K562 (cell line): ENCODE results near the gene RAD23B. TPM values are rescaled to one million over a fixed set of nuclear protein-coding genes. Genes with fewer than 3 reads are reported as not detected.

Experiments used
- ATAC-seq: fragments of 200-7000 bp; cut with Tn5 transposase; 3 replicates; pipeline ENCODE4 v1.9.1; 2020; ENCODE audit warnings: moderate library complexity
- BruUV-seq: library from RNA; stranded (reverse); fragments of 400-500 nt; replicated peaks from 2 replicates; lab custom pipeline; 2021; lab: Mats Ljungman, UMichigan
- CTCF ChIA-PET: fragments of 300-600 bp; formaldehyde crosslinking; extraction: SDS; loops from one replicate; lab custom pipeline; 2021; ENCODE audit warnings: low intra/inter-chr PET ratio; lab: Yijun Ruan, JAX
- POLR2A ChIA-PET: fragments of 300-600, 350-650 bp; sonication (Branson Sonifier 250); formaldehyde crosslinking; extraction: SDS; loops from one replicate; lab custom pipeline; 2021; ENCODE audit warnings: antibody characterized with exemption, inconsistent platforms; lab: Yijun Ruan, JAX
- DNase-seq, 4 experiments: peaks; one replicate each; pipeline versions ENCODE4 v3.0.0 to v3.0.0-alpha.2; 2011 to 2018; ENCODE audit warnings: low spot score in 3 of 4, mixed read lengths in 3 of 4; ENCODE audit errors: extremely low read depth in 1 of 4
- FAIRE-seq: peaks from 2 replicates; lab custom pipeline; 2011; peaks lifted over from hg19 to GRCh38; lab: Jason Lieb, UNC
- H2AFZ ChIP-seq: 2 replicates; pipeline ENCODE4 v1.6.0; 2011; ENCODE audit warnings: low read depth, low read length, control low read depth, inconsistent platforms
- H3K27ac ChIP-seq: fragments of 200-600 bp; 3 replicates; pipeline ENCODE4 v1.8.0; 2011; ENCODE audit warnings: low read depth, mild to moderate bottlenecking, control low read depth, inconsistent platforms, low read length, moderate library complexity, mixed read lengths; ENCODE audit errors: extremely low read depth
- H3K27me3 ChIP-seq, 2 experiments: fragments of 300-600 bp in 1 of 2; 2 replicates in 1 of 2; 3 replicates in 1 of 2; pipeline versions ENCODE4 v1.6.0 to v1.8.0; 2011; ENCODE audit warnings: inconsistent platforms in 2 of 2, low read length in 2 of 2, mild to moderate bottlenecking in 1 of 2, mixed read lengths in 1 of 2, moderate library complexity in 1 of 2; ENCODE audit not compliant: control insufficient read depth in 2 of 2, insufficient read depth in 2 of 2
- H3K36me3 ChIP-seq: fragments of 300-600 bp; 3 replicates; pipeline ENCODE4 v1.8.0; 2011; ENCODE audit warnings: mild to moderate bottlenecking, low read length, inconsistent platforms; ENCODE audit not compliant: control insufficient read depth, insufficient read depth
- H3K4me1 ChIP-seq, 2 experiments: fragments of 200-600 bp in 1 of 2; replicated peaks in 1 of 2; 2 replicates in 1 of 2; 3 replicates in 1 of 2; pipeline versions ENCODE4 v1.5.1 to v1.8.0; 2011; ENCODE audit warnings: inconsistent platforms in 2 of 2, low read length in 2 of 2, mild to moderate bottlenecking in 1 of 2, mixed read lengths in 1 of 2, moderate library complexity in 1 of 2; ENCODE audit not compliant: control insufficient read depth in 2 of 2, insufficient read depth in 2 of 2
- H3K4me2 ChIP-seq: 2 replicates; pipeline ENCODE4 v1.6.1; 2011; ENCODE audit warnings: low read length, control low read depth, inconsistent platforms, mixed read lengths; ENCODE audit not compliant: insufficient read depth
- H3K4me3 ChIP-seq: fragments of 200-600 bp; sonication (generic), shearing (Covaris generic); 2 replicates; pipeline ENCODE4 v1.5.1; 2016; ENCODE audit warnings: control low read depth, inconsistent platforms
- H3K79me2 ChIP-seq: fragments of 200-600 bp; 3 replicates; pipeline ENCODE4 v1.8.0; 2011; ENCODE audit warnings: low read length, inconsistent platforms; ENCODE audit not compliant: control insufficient read depth, insufficient read depth
- H3K9ac ChIP-seq, 2 experiments: 2 replicates each; pipeline versions ENCODE4 v1.6.0 to v1.6.1; 2011; ENCODE audit warnings: low read depth in 2 of 2, low read length in 2 of 2, control low read depth in 1 of 2, inconsistent platforms in 1 of 2, mild to moderate bottlenecking in 1 of 2, mixed read lengths in 1 of 2; ENCODE audit not compliant: insufficient read depth in 1 of 2
- H3K9me1 ChIP-seq: one replicate; pipeline ENCODE4 v1.6.0; 2011; ENCODE audit warnings: inconsistent platforms, mild to moderate bottlenecking, low read length, moderate library complexity; ENCODE audit not compliant: control insufficient read depth, insufficient read depth
- H3K9me3 ChIP-seq: replicated peaks from 2 replicates; pipeline ENCODE4 v1.5.1; 2011; ENCODE audit warnings: low read depth, low read length, inconsistent platforms; ENCODE audit not compliant: control insufficient read depth, insufficient read depth
- H4K20me1 ChIP-seq: replicated peaks from 2 replicates; pipeline ENCODE4 v1.6.1; 2011; ENCODE audit warnings: low read length, inconsistent platforms, mixed read lengths; ENCODE audit not compliant: control insufficient read depth, insufficient read depth
- CTBP1 ChIP-seq: fragments of 450-650 bp; IDR thresholded peaks from 2 replicates; pipeline ENCODE4 v1.6.1; 2016; ENCODE audit warnings: borderline replicate concordance
- DPF2 ChIP-seq: fragments of 450-650 bp; IDR thresholded peaks from 2 replicates; pipeline ENCODE4 v1.6.1; 2016
- EHMT2 ChIP-seq: fragments of 450-650 bp; IDR thresholded peaks from 2 replicates; pipeline ENCODE4 v1.6.1; 2018; ENCODE audit warnings: antibody characterized with exemption
- EP400 ChIP-seq: fragments of 450-650 bp; IDR thresholded peaks from 2 replicates; pipeline ENCODE4 v1.6.1; 2017; ENCODE audit warnings: antibody characterized with exemption, mild to moderate bottlenecking, moderate library complexity
- FOSL1 ChIP-seq: fragments of 200-800 bp; sonication (Bioruptor generic); conservative IDR thresholded peaks from 2 replicates; pipeline ENCODE4 v1.6.1; 2016; ENCODE audit warnings: missing genetic modification characterization, missing compliant biosample characterization
- FOXA3 ChIP-seq, 2 experiments: fragments of 450-650 bp in 1 of 2; sonication (generic) in 1 of 2; formaldehyde crosslinking; IDR thresholded peaks in 1 of 2; conservative IDR thresholded peaks in 1 of 2; 2 replicates each; pipeline versions ENCODE4 v1.4.0 to v1.8.0; 2020 to 2022; ENCODE audit warnings: mild to moderate bottlenecking in 2 of 2, missing genetic modification reagents in 1 of 2
- HDGF ChIP-seq: fragments of 450-650 bp; IDR thresholded peaks from 2 replicates; pipeline ENCODE4 v1.6.1; 2016
- HMBOX1 ChIP-seq: sonication (generic); IDR thresholded peaks from 2 replicates; pipeline ENCODE4 v1.6.1; 2016
- HNRNPLL ChIP-seq: fragments of 200-400 bp; formaldehyde crosslinking; IDR thresholded peaks from 2 replicates; pipeline ENCODE4 v1.6.1; 2017; ENCODE audit warnings: low read length, low read depth, mild to moderate bottlenecking; ENCODE audit not compliant: poor library complexity, severe bottlenecking
- MTA3 ChIP-seq: fragments of 450-650 bp; formaldehyde crosslinking; IDR thresholded peaks from 2 replicates; pipeline ENCODE4 v1.6.1; 2017; ENCODE audit warnings: mild to moderate bottlenecking, borderline replicate concordance
- NR2C1 ChIP-seq, 2 experiments: fragments of 450-650 bp; IDR thresholded peaks; 2 replicates each; pipeline ENCODE4 v1.6.1; 2017; ENCODE audit warnings: mild to moderate bottlenecking in 2 of 2, antibody characterized with exemption in 1 of 2, inconsistent platforms in 1 of 2, missing compliant biosample characterization in 1 of 2, missing genetic modification characterization in 1 of 2
- RAD21 ChIP-seq, 2 experiments: fragments of 250-450 bp in 1 of 2; fragments of 450-650 bp in 1 of 2; sonication (Bioruptor Pico) in 1 of 2; formaldehyde crosslinking in 1 of 2; IDR thresholded peaks in 1 of 2; conservative IDR thresholded peaks in 1 of 2; 2 replicates each; pipeline versions ENCODE4 v1.4.0 to v1.8.0; 2020 to 2022; ENCODE audit warnings: mild to moderate bottlenecking in 2 of 2, moderate library complexity in 1 of 2
- TAL1 ChIP-seq: fragments of 450-650 bp; IDR thresholded peaks from 2 replicates; pipeline ENCODE4 v1.6.1; 2016; ENCODE audit warnings: mild to moderate bottlenecking
- ZC3H11A ChIP-seq: IDR thresholded peaks from 2 replicates; pipeline ENCODE4 v1.6.1; 2012; ENCODE audit warnings: low read depth, low read length, improper control_type of control experiment
- ZNF24 ChIP-seq: fragments of 450-650 bp; IDR thresholded peaks from 2 replicates; pipeline ENCODE4 v1.6.1; 2016
- ZNF592 ChIP-seq: fragments of 450-650 bp; IDR thresholded peaks from 2 replicates; pipeline ENCODE4 v1.6.1; 2017; ENCODE audit warnings: antibody characterized with exemption, mild to moderate bottlenecking
- WGBS: fragments of 100-300 bp; shearing (Covaris generic); methylation state at CpG from one replicate; pipeline ENCODE4 v1.1.6; 2016; ENCODE audit warnings: low coverage, mixed read lengths; ENCODE audit not compliant: insufficient coverage; ENCODE audit errors: missing lambda C conversion rate; 5-methylcytosine and 5-hydroxymethylcytosine counted together
- in situ Hi-C: fragments of 300-500 bp; cut with MboI; formaldehyde crosslinking; loops from 4 replicates; pipeline ENCODE4 v1.15.0; 2018; ENCODE audit warnings: inconsistent platforms, mixed read lengths
- intact Hi-C: fragments of 100-400 bp; cut with micrococcal nuclease; formaldehyde crosslinking; loops from 2 replicates; pipeline ENCODE4 v1.14.2; 2022
- polyA plus RNA-seq, 8 experiments: library from polyadenylated mRNA; depleted of rRNA in 4 of 8; stranded (reverse) in 5 of 8; unstranded in 3 of 8; fragments of >200 nt; fragmentation: Nextera tagmentation in 2 of 8; fragmentation: Illumina TruSeq in 1 of 8; extraction: Ambion mirVana in 2 of 8; extraction: Trizol in 1 of 8; gene quantifications; 2 replicates each; pipeline versions ENCODE4 v1.2.1 to v1.2.3, GENCODE V29; 2011 to 2014; ENCODE audit warnings: inconsistent platforms in 1 of 8, missing spikeins in 1 of 8
- total RNA-seq, 7 experiments: library from RNA; depleted of rRNA in 6 of 7; stranded (reverse); fragments of >200 nt in 6 of 7; fragmentation: Illumina TruSeq in 2 of 7; extraction: Trizol in 2 of 7; gene quantifications; 2 replicates each; pipeline versions ENCODE4 v1.2.1 to v1.2.3, GENCODE V29; 2011 to 2021; ENCODE audit warnings: low replicate concordance in 1 of 7

The RAD23B gene
- total and polyA plus RNA-seq, 9 of the 15 experiments (the other 6 are each of a cell fraction or from before 2014, with no cell fraction given), result 14.5 to 184 (median 114) TPM

DNA sequence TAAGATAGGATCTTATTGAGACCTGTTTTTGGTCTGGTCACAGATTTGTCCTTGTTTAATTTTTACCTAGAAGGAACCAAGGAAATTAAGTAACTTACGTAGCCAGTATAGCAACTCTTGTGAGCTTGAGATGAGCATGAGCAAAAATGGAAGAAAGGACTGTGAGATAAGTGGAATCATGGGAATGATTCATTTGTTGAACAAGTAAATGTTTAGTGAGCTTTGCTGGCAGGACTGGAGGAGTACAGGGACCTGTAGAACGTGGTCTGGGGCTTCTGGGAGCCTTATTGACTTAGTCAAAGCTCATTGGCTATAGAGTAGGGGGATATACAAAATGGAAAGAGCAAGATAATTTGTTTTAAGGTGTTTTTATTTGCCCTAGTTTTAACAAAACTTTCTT lies 3.0 kb downstream of the RAD23B start:
- Histone ChIP-seq H3K9ac (peak overlapping the region in 1 of 2 experiments; percentile 98; a peak in 2 of 4 replicates), H3K4me3 (peak overlapping the region; percentile 98), H3K79me2 (peaks cover 83% of the 10 kb centered on the region), H4K20me1 (peaks cover 46% of the 10 kb centered on the region), H3K36me3 (peaks cover 29% of the 10 kb centered on the region), H3K27ac (peak overlapping the region; percentile 62), H3K9me3 (no peaks in the 10 kb centered on the region), H3K4me1 (peaks cover 3 to 28% of the 10 kb centered on the region in 2 experiments; a peak in 2 of 5 replicates), H3K27me3 (no peaks in the 10 kb centered on the region), H3K4me2 (peak overlapping the region; percentile 93), H3K9me1 (peaks cover 5% of the 10 kb centered on the region), H2AFZ (no peak overlapping the region)
- FAIRE-seq (no peak), DNase-seq (peak in 2 of 4 experiments; percentile 27 to 59), ATAC-seq (peak; percentile 5)
- WGBS, result 0% methylated on average over 2 of the region's 2 CpGs
- CTCF ChIA-PET, result no interaction called here
- TF ChIP-seq ZNF592 (peak; percentile 58; the same call in 1 of the 2 replicates), EHMT2 (0 out of 2 replicates have a peak, but pooled peaks have one; percentile 40), RAD21 (CRISPR knock-in tag; conservative IDR thresholded peaks at IDR 0.05 in 1 of 2, IDR thresholded peaks at IDR 0.05 in 1 of 2) (no peak), ZNF24 (peak; percentile 32; the same call in 1 of the 2 replicates), CTBP1 (no peak), FOSL1 (peak; percentile 39), FOXA3 (CRISPR knock-in tag; conservative IDR thresholded peaks at IDR 0.05 in 1 of 2, IDR thresholded peaks at IDR 0.05 in 1 of 2) (peak in 1 of 2 experiments; percentile 38; a peak in 2 of 4 replicates), HNRNPLL (peak; percentile 51), HDGF (0 out of 2 replicates have a peak, but pooled peaks have one; percentile 43), EP400 (0 out of 2 replicates have a peak, but pooled peaks have one; percentile 9), TAL1 (no peak), HMBOX1 (peak; percentile 50; the same call in 1 of the 2 replicates), NR2C1 (IDR thresholded peaks at IDR 0.05) (no peak), NR2C1 (tag; IDR thresholded peaks at IDR 0.05) (no peak), DPF2 (peak; percentile 25), MTA3 (no peak), ZC3H11A (no peak)
- in situ Hi-C loops (no loop called here), intact Hi-C loops (no loop called here)
- BruUV-seq, result no TSS peak
- POLR2A ChIA-PET, result interaction anchor here (0.7 to 2.1 kb wide), 4 partner anchors 9 to 36 kb away, joined by 3 to 9 read pairs (median 3); no protein-coding TSS in a partner anchor
